K562 (cell line): Measurements from ENCODE around the gene EPS8. TPM values are rescaled to one million over a fixed set of nuclear protein-coding genes. Genes with fewer than 3 reads are reported as not detected.

ENCODE experiments used
- ATAC-seq: fragments of 200-7000 bp; cut with Tn5 transposase; 3 replicates; pipeline ENCODE4 v1.9.1; 2020; ENCODE audit warnings: moderate library complexity
- BruUV-seq: library from RNA; stranded (reverse); fragments of 400-500 nt; replicated peaks from 2 replicates; lab custom pipeline; 2021; lab: Mats Ljungman, UMichigan
- CTCF ChIA-PET: fragments of 300-600 bp; formaldehyde crosslinking; extraction: SDS; loops from one replicate; lab custom pipeline; 2021; ENCODE audit warnings: low intra/inter-chr PET ratio; lab: Yijun Ruan, JAX
- POLR2A ChIA-PET: fragments of 300-600, 350-650 bp; sonication (Branson Sonifier 250); formaldehyde crosslinking; extraction: SDS; loops from one replicate; lab custom pipeline; 2021; ENCODE audit warnings: antibody characterized with exemption, inconsistent platforms; lab: Yijun Ruan, JAX
- DNase-seq, 4 experiments: peaks; one replicate each; pipeline versions ENCODE4 v3.0.0 to v3.0.0-alpha.2; 2011 to 2018; ENCODE audit warnings: low spot score in 3 of 4, mixed read lengths in 3 of 4; ENCODE audit errors: extremely low read depth in 1 of 4
- FAIRE-seq: peaks from 2 replicates; lab custom pipeline; 2011; peaks lifted over from hg19 to GRCh38; lab: Jason Lieb, UNC
- H2AFZ ChIP-seq: 2 replicates; pipeline ENCODE4 v1.6.0; 2011; ENCODE audit warnings: low read depth, low read length, control low read depth, inconsistent platforms
- H3K27ac ChIP-seq: fragments of 200-600 bp; 3 replicates; pipeline ENCODE4 v1.8.0; 2011; ENCODE audit warnings: low read depth, mild to moderate bottlenecking, control low read depth, inconsistent platforms, low read length, moderate library complexity, mixed read lengths; ENCODE audit errors: extremely low read depth
- H3K27me3 ChIP-seq, 2 experiments: fragments of 300-600 bp in 1 of 2; 2 replicates in 1 of 2; 3 replicates in 1 of 2; pipeline versions ENCODE4 v1.6.0 to v1.8.0; 2011; ENCODE audit warnings: inconsistent platforms in 2 of 2, low read length in 2 of 2, mild to moderate bottlenecking in 1 of 2, mixed read lengths in 1 of 2, moderate library complexity in 1 of 2; ENCODE audit not compliant: control insufficient read depth in 2 of 2, insufficient read depth in 2 of 2
- H3K36me3 ChIP-seq: fragments of 300-600 bp; 3 replicates; pipeline ENCODE4 v1.8.0; 2011; ENCODE audit warnings: mild to moderate bottlenecking, low read length, inconsistent platforms; ENCODE audit not compliant: control insufficient read depth, insufficient read depth
- H3K4me1 ChIP-seq, 2 experiments: fragments of 200-600 bp in 1 of 2; replicated peaks in 1 of 2; 2 replicates in 1 of 2; 3 replicates in 1 of 2; pipeline versions ENCODE4 v1.5.1 to v1.8.0; 2011; ENCODE audit warnings: inconsistent platforms in 2 of 2, low read length in 2 of 2, mild to moderate bottlenecking in 1 of 2, mixed read lengths in 1 of 2, moderate library complexity in 1 of 2; ENCODE audit not compliant: control insufficient read depth in 2 of 2, insufficient read depth in 2 of 2
- H3K4me2 ChIP-seq: 2 replicates; pipeline ENCODE4 v1.6.1; 2011; ENCODE audit warnings: low read length, control low read depth, inconsistent platforms, mixed read lengths; ENCODE audit not compliant: insufficient read depth
- H3K4me3 ChIP-seq: fragments of 200-600 bp; sonication (generic), shearing (Covaris generic); 2 replicates; pipeline ENCODE4 v1.5.1; 2016; ENCODE audit warnings: control low read depth, inconsistent platforms
- H3K79me2 ChIP-seq: fragments of 200-600 bp; 3 replicates; pipeline ENCODE4 v1.8.0; 2011; ENCODE audit warnings: low read length, inconsistent platforms; ENCODE audit not compliant: control insufficient read depth, insufficient read depth
- H3K9ac ChIP-seq, 2 experiments: 2 replicates each; pipeline versions ENCODE4 v1.6.0 to v1.6.1; 2011; ENCODE audit warnings: low read depth in 2 of 2, low read length in 2 of 2, control low read depth in 1 of 2, inconsistent platforms in 1 of 2, mild to moderate bottlenecking in 1 of 2, mixed read lengths in 1 of 2; ENCODE audit not compliant: insufficient read depth in 1 of 2
- H3K9me1 ChIP-seq: one replicate; pipeline ENCODE4 v1.6.0; 2011; ENCODE audit warnings: inconsistent platforms, mild to moderate bottlenecking, low read length, moderate library complexity; ENCODE audit not compliant: control insufficient read depth, insufficient read depth
- H3K9me3 ChIP-seq: replicated peaks from 2 replicates; pipeline ENCODE4 v1.5.1; 2011; ENCODE audit warnings: low read depth, low read length, inconsistent platforms; ENCODE audit not compliant: control insufficient read depth, insufficient read depth
- H4K20me1 ChIP-seq: replicated peaks from 2 replicates; pipeline ENCODE4 v1.6.1; 2011; ENCODE audit warnings: low read length, inconsistent platforms, mixed read lengths; ENCODE audit not compliant: control insufficient read depth, insufficient read depth
- BHLHE40 ChIP-seq: IDR thresholded peaks from 2 replicates; pipeline ENCODE4 v1.6.1; 2011; ENCODE audit warnings: low read length, improper control_type of control experiment
- EHMT2 ChIP-seq: fragments of 450-650 bp; IDR thresholded peaks from 2 replicates; pipeline ENCODE4 v1.6.1; 2018; ENCODE audit warnings: antibody characterized with exemption
- IRF2 ChIP-seq: sonication (generic); formaldehyde crosslinking; IDR thresholded peaks from 2 replicates; pipeline ENCODE4 v1.8.1; 2022; ENCODE audit warnings: mild to moderate bottlenecking, missing genetic modification reagents
- MTA1 ChIP-seq: fragments of 450-650 bp; IDR thresholded peaks from 2 replicates; pipeline ENCODE4 v1.6.1; 2017; ENCODE audit warnings: borderline replicate concordance
- MTA3 ChIP-seq: fragments of 450-650 bp; formaldehyde crosslinking; IDR thresholded peaks from 2 replicates; pipeline ENCODE4 v1.6.1; 2017; ENCODE audit warnings: mild to moderate bottlenecking, borderline replicate concordance
- NCOA6 ChIP-seq: fragments of 450-650 bp; IDR thresholded peaks from 2 replicates; pipeline ENCODE4 v1.6.1; 2017; ENCODE audit warnings: mild to moderate bottlenecking
- NKRF ChIP-seq: fragments of 450-650 bp; IDR thresholded peaks from 2 replicates; pipeline ENCODE4 v1.6.1; 2016; ENCODE audit warnings: borderline replicate concordance
- POLR3G ChIP-seq: IDR thresholded peaks from 2 replicates; pipeline ENCODE4 v1.6.1; 2011; ENCODE audit not compliant: insufficient read length, insufficient replicate concordance; ENCODE audit errors: extremely low read depth
- SNRNP70 ChIP-seq: fragments of 200-400 bp; formaldehyde crosslinking; optimal IDR thresholded peaks from 2 replicates; pipeline ENCODE3; 2017; ENCODE audit warnings: low read depth, low read length
- TAF7 ChIP-seq: fragments of 450-650 bp; IDR thresholded peaks from 2 replicates; pipeline ENCODE4 v1.6.1; 2016; ENCODE audit warnings: missing genetic modification characterization, missing compliant biosample characterization
- ZNF134 ChIP-seq: fragments of 250-450 bp; sonication (Bioruptor Pico); conservative IDR thresholded peaks from 2 replicates; pipeline ENCODE4 v1.4.0; 2020
- ZNF384 ChIP-seq: IDR thresholded peaks from 2 replicates; pipeline ENCODE4 v1.6.1; 2012; ENCODE audit warnings: low read depth, low read length, improper control_type of control experiment
- WGBS: fragments of 100-300 bp; shearing (Covaris generic); methylation state at CpG from one replicate; pipeline ENCODE4 v1.1.6; 2016; ENCODE audit warnings: low coverage, mixed read lengths; ENCODE audit not compliant: insufficient coverage; ENCODE audit errors: missing lambda C conversion rate; 5-methylcytosine and 5-hydroxymethylcytosine counted together
- in situ Hi-C: fragments of 300-500 bp; cut with MboI; formaldehyde crosslinking; loops from 4 replicates; pipeline ENCODE4 v1.15.0; 2018; ENCODE audit warnings: inconsistent platforms, mixed read lengths
- intact Hi-C: fragments of 100-400 bp; cut with micrococcal nuclease; formaldehyde crosslinking; loops from 2 replicates; pipeline ENCODE4 v1.14.2; 2022
- polyA plus RNA-seq, 8 experiments: library from polyadenylated mRNA; depleted of rRNA in 4 of 8; stranded (reverse) in 5 of 8; unstranded in 3 of 8; fragments of >200 nt; fragmentation: Nextera tagmentation in 2 of 8; fragmentation: Illumina TruSeq in 1 of 8; extraction: Ambion mirVana in 2 of 8; extraction: Trizol in 1 of 8; gene quantifications; 2 replicates each; pipeline versions ENCODE4 v1.2.1 to v1.2.3, GENCODE V29; 2011 to 2014; ENCODE audit warnings: inconsistent platforms in 1 of 8, missing spikeins in 1 of 8
- total RNA-seq, 7 experiments: library from RNA; depleted of rRNA in 6 of 7; stranded (reverse); fragments of >200 nt in 6 of 7; fragmentation: Illumina TruSeq in 2 of 7; extraction: Trizol in 2 of 7; gene quantifications; 2 replicates each; pipeline versions ENCODE4 v1.2.1 to v1.2.3, GENCODE V29; 2011 to 2021; ENCODE audit warnings: low replicate concordance in 1 of 7
- TF ChIP-seq, protein P1 (sequence below): fragments of 450-650 bp; IDR thresholded peaks from 2 replicates; pipeline ENCODE4 v1.6.1; 2017; ENCODE audit warnings: antibody characterized with exemption, mild to moderate bottlenecking
- TF ChIP-seq, protein P2 (sequence below): sonication (generic); formaldehyde crosslinking; IDR thresholded peaks from 2 replicates; pipeline ENCODE4 v1.8.0; 2023; ENCODE audit warnings: mild to moderate bottlenecking, missing genetic modification reagents

The EPS8 gene
- total and polyA plus RNA-seq, 9 of the 15 experiments (the other 6 are each of a cell fraction or from before 2014, with no cell fraction given) = 0.10 to 1.9 (median 0.33) TPM

- Histone ChIP-seq H3K4me3 (no peak overlapping the region), H3K9me3 (no peaks in the 10 kb centered on the region), H2AFZ (no peak overlapping the region), H3K9me1 (no peaks in the 10 kb centered on the region), H3K79me2 (no peaks in the 10 kb centered on the region), H3K27ac (no peak overlapping the region), H3K27me3 (no peaks in the 10 kb centered on the region), H3K4me2 (no peak overlapping the region), H4K20me1 (no peaks in the 10 kb centered on the region), H3K36me3 (no peaks in the 10 kb centered on the region), H3K4me1 (no peaks in the 10 kb centered on the region), H3K9ac (no peak overlapping the region)
- ATAC-seq = no peak
- POLR2A ChIA-PET = no interaction called here
- FAIRE-seq = no peak
- CTCF ChIA-PET = no interaction called here
- DNase-seq = no peak
- BruUV-seq = no TSS peak
- 0% methylated on average over 1 of the region's 1 CpG for WGBS
- in situ Hi-C loops (no loop called here), intact Hi-C loops (no loop called here)
- TF ChIP-seq MTA1 (no peak), IRF2 (no peak), BHLHE40 (no peak), EHMT2 (no peak), SNRNP70 (no peak), NKRF (no peak), ZNF384 (no peak), TAF7 (tag) (no peak), POLR3G (no peak), ZNF134 (CRISPR knock-in tag) (no peak), NCOA6 (no peak), MTA3 (no peak)
- TF ChIP-seq, protein P1, sequence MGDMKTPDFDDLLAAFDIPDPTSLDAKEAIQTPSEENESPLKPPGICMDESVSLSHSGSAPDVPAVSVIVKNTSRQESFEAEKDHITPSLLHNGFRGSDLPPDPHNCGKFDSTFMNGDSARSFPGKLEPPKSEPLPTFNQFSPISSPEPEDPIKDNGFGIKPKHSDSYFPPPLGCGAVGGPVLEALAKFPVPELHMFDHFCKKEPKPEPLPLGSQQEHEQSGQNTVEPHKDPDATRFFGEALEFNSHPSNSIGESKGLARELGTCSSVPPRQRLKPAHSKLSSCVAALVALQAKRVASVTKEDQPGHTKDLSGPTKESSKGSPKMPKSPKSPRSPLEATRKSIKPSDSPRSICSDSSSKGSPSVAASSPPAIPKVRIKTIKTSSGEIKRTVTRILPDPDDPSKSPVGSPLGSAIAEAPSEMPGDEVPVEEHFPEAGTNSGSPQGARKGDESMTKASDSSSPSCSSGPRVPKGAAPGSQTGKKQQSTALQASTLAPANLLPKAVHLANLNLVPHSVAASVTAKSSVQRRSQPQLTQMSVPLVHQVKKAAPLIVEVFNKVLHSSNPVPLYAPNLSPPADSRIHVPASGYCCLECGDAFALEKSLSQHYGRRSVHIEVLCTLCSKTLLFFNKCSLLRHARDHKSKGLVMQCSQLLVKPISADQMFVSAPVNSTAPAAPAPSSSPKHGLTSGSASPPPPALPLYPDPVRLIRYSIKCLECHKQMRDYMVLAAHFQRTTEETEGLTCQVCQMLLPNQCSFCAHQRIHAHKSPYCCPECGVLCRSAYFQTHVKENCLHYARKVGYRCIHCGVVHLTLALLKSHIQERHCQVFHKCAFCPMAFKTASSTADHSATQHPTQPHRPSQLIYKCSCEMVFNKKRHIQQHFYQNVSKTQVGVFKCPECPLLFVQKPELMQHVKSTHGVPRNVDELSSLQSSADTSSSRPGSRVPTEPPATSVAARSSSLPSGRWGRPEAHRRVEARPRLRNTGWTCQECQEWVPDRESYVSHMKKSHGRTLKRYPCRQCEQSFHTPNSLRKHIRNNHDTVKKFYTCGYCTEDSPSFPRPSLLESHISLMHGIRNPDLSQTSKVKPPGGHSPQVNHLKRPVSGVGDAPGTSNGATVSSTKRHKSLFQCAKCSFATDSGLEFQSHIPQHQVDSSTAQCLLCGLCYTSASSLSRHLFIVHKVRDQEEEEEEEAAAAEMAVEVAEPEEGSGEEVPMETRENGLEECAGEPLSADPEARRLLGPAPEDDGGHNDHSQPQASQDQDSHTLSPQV = no peak
- TF ChIP-seq, protein P2, sequence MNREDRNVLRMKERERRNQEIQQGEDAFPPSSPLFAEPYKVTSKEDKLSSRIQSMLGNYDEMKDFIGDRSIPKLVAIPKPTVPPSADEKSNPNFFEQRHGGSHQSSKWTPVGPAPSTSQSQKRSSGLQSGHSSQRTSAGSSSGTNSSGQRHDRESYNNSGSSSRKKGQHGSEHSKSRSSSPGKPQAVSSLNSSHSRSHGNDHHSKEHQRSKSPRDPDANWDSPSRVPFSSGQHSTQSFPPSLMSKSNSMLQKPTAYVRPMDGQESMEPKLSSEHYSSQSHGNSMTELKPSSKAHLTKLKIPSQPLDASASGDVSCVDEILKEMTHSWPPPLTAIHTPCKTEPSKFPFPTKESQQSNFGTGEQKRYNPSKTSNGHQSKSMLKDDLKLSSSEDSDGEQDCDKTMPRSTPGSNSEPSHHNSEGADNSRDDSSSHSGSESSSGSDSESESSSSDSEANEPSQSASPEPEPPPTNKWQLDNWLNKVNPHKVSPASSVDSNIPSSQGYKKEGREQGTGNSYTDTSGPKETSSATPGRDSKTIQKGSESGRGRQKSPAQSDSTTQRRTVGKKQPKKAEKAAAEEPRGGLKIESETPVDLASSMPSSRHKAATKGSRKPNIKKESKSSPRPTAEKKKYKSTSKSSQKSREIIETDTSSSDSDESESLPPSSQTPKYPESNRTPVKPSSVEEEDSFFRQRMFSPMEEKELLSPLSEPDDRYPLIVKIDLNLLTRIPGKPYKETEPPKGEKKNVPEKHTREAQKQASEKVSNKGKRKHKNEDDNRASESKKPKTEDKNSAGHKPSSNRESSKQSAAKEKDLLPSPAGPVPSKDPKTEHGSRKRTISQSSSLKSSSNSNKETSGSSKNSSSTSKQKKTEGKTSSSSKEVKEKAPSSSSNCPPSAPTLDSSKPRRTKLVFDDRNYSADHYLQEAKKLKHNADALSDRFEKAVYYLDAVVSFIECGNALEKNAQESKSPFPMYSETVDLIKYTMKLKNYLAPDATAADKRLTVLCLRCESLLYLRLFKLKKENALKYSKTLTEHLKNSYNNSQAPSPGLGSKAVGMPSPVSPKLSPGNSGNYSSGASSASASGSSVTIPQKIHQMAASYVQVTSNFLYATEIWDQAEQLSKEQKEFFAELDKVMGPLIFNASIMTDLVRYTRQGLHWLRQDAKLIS (CRISPR knock-in tag) = no peak
Measured at GRCh38 chr12:15701206-15701605, 88.0 kb downstream of the EPS8 start.
